NT2/D1 (cell line): ENCODE results near the gene MED14.

Experiments
- SUZ12 ChIP-seq: IDR thresholded peaks from 2 replicates; pipeline ENCODE4 v1.6.1; 2011; ENCODE audit not compliant: insufficient read length, insufficient read depth; ENCODE audit errors: extremely low read depth
- YY1 ChIP-seq: IDR thresholded peaks from 2 replicates; pipeline ENCODE4 v1.6.1; 2011; ENCODE audit not compliant: insufficient read length, insufficient read depth

DNA sequence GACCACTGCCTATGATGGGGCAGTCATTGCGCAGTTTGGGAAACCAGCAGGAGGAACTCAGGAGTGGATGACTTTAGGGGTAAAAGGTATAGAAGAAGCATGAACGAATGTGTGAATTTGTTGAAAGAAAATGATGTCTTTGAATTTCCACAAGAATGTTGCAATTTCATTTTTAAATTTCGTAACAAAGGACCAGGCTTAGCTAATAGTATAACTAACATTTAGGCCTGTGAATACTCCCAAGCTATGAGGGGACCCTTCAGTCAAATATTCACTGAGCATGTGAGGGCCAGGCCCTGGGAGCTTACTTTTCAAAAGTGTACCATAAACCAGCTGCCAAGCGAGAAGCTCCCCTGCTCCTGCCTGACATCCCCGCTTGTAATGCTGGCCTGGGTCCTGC is 106.8 kb downstream of the MED14 start:
- TF ChIP-seq YY1 (no peak), SUZ12 (no peak)
